ENCODE results near the gene DCAF11.

GRCh38 chr14:24083462-24083861 lies 31.1 kb upstream of the DCAF11 start:
- TF ChIP-seq CTCF (IDR thresholded peaks at IDR 0.05): no peak
- no peak for TF ChIP-seq EP300 (IDR thresholded peaks at IDR 0.05)
- TF ChIP-seq POLR2AphosphoS5 (IDR thresholded peaks at IDR 0.05): no peak
- no peak for TF ChIP-seq POLR2A (IDR thresholded peaks at IDR 0.05)

Data from upper lobe of left lung (tissue), 4 donors.